AG04450 (cell line): ENCODE data around the gene RYR3. TPM values are rescaled to one million over a fixed set of nuclear protein-coding genes. Genes with fewer than 3 reads are reported as not detected.

Source experiments
- CTCF ChIA-PET: fragments of 300-600, 350-600 bp; formaldehyde crosslinking; extraction: SDS; loops from one replicate; lab custom pipeline; 2022; ENCODE audit warnings: antibody characterized with exemption, inconsistent platforms; lab: Charles Lee
- POLR2A ChIA-PET: fragments of 350-600 bp; formaldehyde crosslinking; extraction: SDS; loops from one replicate; lab custom pipeline; 2021; ENCODE audit warnings: antibody characterized with exemption, inconsistent platforms; lab: Yijun Ruan, JAX
- DNase-seq: peaks from one replicate; pipeline ENCODE4 v3.0.0-alpha.2; 2011; ENCODE audit warnings: low read depth, low spot score
- H3K27ac ChIP-seq: one replicate; pipeline ENCODE4 v1.5.1; 2012; ENCODE audit warnings: low read depth, low read length, control low read depth
- H3K27me3 ChIP-seq: one replicate; pipeline ENCODE4 v1.6.0; 2012; ENCODE audit warnings: low read length; ENCODE audit not compliant: control insufficient read depth, insufficient read depth
- H3K4me3 ChIP-seq: 2 replicates; pipeline ENCODE4 v1.5.1; 2011; ENCODE audit warnings: mild to moderate bottlenecking, low read depth, low read length, control low read depth
- H3K9me3 ChIP-seq: 2 replicates; pipeline ENCODE4 v1.5.1; 2012; ENCODE audit warnings: low read length; ENCODE audit not compliant: control insufficient read depth, insufficient read depth
- polyA plus RNA-seq: library from polyadenylated mRNA; depleted of rRNA; stranded (reverse); fragments of >200 nt; gene quantifications from 2 replicates; pipeline ENCODE4 v1.2.3, GENCODE V29; 2011
- TF ChIP-seq, protein P1 (sequence below): IDR thresholded peaks from 2 replicates; pipeline ENCODE4 v1.5.1; 2011; ENCODE audit warnings: low read depth, low read length, control low read depth, inconsistent platforms

Gene RYR3
- polyA plus RNA-seq, 1 experiment, result not detected

DNA sequence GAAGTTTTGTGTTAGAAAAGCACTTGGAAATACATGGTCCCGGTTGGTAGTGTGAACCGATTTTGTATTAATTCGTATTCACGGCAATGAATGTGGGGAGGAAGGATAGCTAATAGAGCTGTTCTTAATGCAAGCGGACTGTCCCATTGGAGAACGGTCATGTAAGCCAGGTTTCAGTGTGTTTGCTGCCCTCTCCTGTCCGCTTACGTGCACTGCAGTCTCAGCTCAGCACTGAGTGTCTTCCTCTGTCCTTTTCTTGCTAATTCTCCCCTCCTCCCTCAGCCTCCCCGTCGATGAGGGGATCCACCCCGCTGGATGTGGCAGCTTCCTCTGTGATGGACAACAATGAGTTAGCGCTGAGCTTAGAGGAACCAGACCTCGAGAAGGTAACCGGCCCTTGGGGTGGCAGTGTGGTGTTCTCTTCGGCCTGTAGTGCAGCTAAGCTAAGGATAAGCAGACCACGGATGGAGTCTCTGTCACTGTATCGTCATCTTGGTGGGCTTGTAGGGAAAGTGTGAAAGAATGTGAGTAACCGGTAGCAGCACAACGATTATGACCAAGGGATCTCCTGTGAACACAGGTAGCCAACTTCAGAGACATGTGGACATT, 390.0 kb downstream of the RYR3 start:
- ChIA-PET CTCF (interaction anchor here (0.6 to 3.9 kb wide), 51 partner anchors 8 to 679 kb away, joined by 3 to 92 read pairs (median 5); no protein-coding TSS in a partner anchor), POLR2A (no interaction called here)
- H3K27ac ChIP-seq, result no peak overlapping the region
- H3K9me3 ChIP-seq, result no peaks in the 10 kb centered on the region
- H3K4me3 ChIP-seq, result no peak overlapping the region
- H3K27me3 ChIP-seq, result peaks cover 8% of the 10 kb centered on the region
- TF ChIP-seq, protein P1, sequence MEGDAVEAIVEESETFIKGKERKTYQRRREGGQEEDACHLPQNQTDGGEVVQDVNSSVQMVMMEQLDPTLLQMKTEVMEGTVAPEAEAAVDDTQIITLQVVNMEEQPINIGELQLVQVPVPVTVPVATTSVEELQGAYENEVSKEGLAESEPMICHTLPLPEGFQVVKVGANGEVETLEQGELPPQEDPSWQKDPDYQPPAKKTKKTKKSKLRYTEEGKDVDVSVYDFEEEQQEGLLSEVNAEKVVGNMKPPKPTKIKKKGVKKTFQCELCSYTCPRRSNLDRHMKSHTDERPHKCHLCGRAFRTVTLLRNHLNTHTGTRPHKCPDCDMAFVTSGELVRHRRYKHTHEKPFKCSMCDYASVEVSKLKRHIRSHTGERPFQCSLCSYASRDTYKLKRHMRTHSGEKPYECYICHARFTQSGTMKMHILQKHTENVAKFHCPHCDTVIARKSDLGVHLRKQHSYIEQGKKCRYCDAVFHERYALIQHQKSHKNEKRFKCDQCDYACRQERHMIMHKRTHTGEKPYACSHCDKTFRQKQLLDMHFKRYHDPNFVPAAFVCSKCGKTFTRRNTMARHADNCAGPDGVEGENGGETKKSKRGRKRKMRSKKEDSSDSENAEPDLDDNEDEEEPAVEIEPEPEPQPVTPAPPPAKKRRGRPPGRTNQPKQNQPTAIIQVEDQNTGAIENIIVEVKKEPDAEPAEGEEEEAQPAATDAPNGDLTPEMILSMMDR, result peak; percentile 95
- DNase-seq, result peak; percentile 68

GRCh38 chr15:33701304-33701696, 390.5 kb downstream of the RYR3 start:
- POLR2A ChIA-PET, result no interaction called here
- no peak overlapping the region for H3K27ac ChIP-seq

GRCh38 chr15:33706173-33706572, 395.4 kb downstream of the RYR3 start:
- no peak for DNase-seq
- no peak overlapping the region for H3K27ac ChIP-seq
- ChIA-PET POLR2A (no interaction called here), CTCF (interaction anchor here (0.7 to 2.7 kb wide), 3 partner anchors 31 to 574 kb away, joined by 3 to 10 read pairs (median 3); no protein-coding TSS in a partner anchor)
- H3K27me3 ChIP-seq, result no peaks in the 10 kb centered on the region
- TF ChIP-seq, protein P1, result no peak
- no peak overlapping the region for H3K4me3 ChIP-seq
- H3K9me3 ChIP-seq, result no peaks in the 10 kb centered on the region; the same call in 1 of the 2 replicates

More at GRCh38 chr15:33701304-33701696, 390.5 kb downstream of the RYR3 start:
- no peak overlapping the region for H3K4me3 ChIP-seq
- H3K9me3 ChIP-seq, result no peaks in the 10 kb centered on the region
- TF ChIP-seq, protein P1, result no peak
- no peak for DNase-seq
- CTCF ChIA-PET, result interaction anchor here (0.6 to 3.9 kb wide), 34 partner anchors 8 to 660 kb away, joined by 3 to 92 read pairs (median 6); no protein-coding TSS in a partner anchor
- H3K27me3 ChIP-seq, result peaks cover 8% of the 10 kb centered on the region

GRCh38 chr15:33710748-33711147, 400.0 kb downstream of the RYR3 start:
- H3K27me3 ChIP-seq, result no peaks in the 10 kb centered on the region
- H3K27ac ChIP-seq, result no peak overlapping the region
- CTCF ChIA-PET, result interaction anchor here (1.3 to 2.0 kb wide), 2 partner anchors 10 to 27 kb away, joined by 3 to 5 read pairs; no protein-coding TSS in a partner anchor
- no peak overlapping the region for H3K4me3 ChIP-seq
- TF ChIP-seq, protein P1, result no peak
- no peaks in the 10 kb centered on the region; the same call in 1 of the 2 replicates for H3K9me3 ChIP-seq
- POLR2A ChIA-PET, result no interaction called here
- no peak for DNase-seq

DNA sequence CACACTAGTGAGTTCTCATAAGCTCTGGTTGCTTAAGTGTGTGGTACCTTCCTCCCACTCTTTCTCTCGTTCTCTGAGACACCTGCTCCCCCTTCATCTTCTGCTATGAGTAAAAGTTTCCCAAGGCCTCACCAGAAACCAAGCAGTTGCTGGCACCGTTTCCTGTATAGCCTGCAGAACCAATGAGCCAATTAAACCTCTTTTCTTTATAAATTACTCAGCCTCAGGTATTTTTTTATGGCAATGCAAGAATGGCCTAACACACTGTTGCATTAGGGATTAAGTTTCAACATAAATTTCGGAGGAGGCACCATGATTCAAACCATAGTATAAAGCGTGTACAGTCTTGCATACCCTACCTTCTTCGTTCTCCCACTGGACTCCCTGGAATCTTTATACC, 405.3 kb downstream of the RYR3 start:
- no peak for DNase-seq
- TF ChIP-seq, protein P1, result no peak
- Histone ChIP-seq H3K27me3 (no peaks in the 10 kb centered on the region), H3K9me3 (no peaks in the 10 kb centered on the region), H3K27ac (no peak overlapping the region), H3K4me3 (no peak overlapping the region)
- ChIA-PET POLR2A (no interaction called here), CTCF (interaction anchor here (1.2 to 1.4 kb wide), 2 partner anchors 15 to 16 kb away, joined by 3 to 4 read pairs; no protein-coding TSS in a partner anchor)
